Tibial artery (tissue), 4 donors: ENCODE data around the gene ADAMTSL3.

ENCODE experiments used
- DNase-seq, 2 donors: peaks; one replicate each; pipeline ENCODE4 v3.0.0-alpha.2; 2019
- H3K27ac ChIP-seq, 2 donors: fragments of 200-600 bp; sonication (generic) in 1 of 2; 1 replicate in 1 of 2; 2 replicates in 1 of 2; pipeline ENCODE4 v1.5.1; 2018 to 2019; ENCODE audit warnings: mild to moderate bottlenecking in 1 of 2
- H3K27me3 ChIP-seq, 2 donors: fragments of 200-600 bp; sonication (generic) in 1 of 2; one replicate each; pipeline versions ENCODE4 v1.5.1 to v1.6.0; 2016 to 2019
- H3K36me3 ChIP-seq, 3 donors: fragments of 200-600 bp; sonication (generic) in 2 of 3; one replicate each; pipeline ENCODE4 v1.5.1; 2016 to 2019; ENCODE audit warnings: mild to moderate bottlenecking in 2 of 3
- H3K4me1 ChIP-seq, 4 donors: fragments of 200-600 bp; sonication (generic) in 2 of 4; 1 replicate in 3 of 4; 2 replicates in 1 of 4; pipeline ENCODE4 v1.5.1; 2016 to 2019
- H3K4me3 ChIP-seq, 2 donors: fragments of 200-600 bp; sonication (generic) in 1 of 2; 1 replicate in 1 of 2; 2 replicates in 1 of 2; pipeline ENCODE4 v1.5.1; 2018 to 2019; ENCODE audit warnings: mild to moderate bottlenecking in 2 of 2
- H3K9me3 ChIP-seq, 3 donors: fragments of 200-600 bp; sonication (generic) in 1 of 3; one replicate each; pipeline ENCODE4 v1.5.1; 2016 to 2019
- intact Hi-C: fragments of 100-400 bp; cut with DNase I; formaldehyde crosslinking; loops from one replicate; pipeline ENCODE4 v1.15.0; 2023; ENCODE audit warnings: low total_unique reads
- TF ChIP-seq, protein P1 (sequence below), 2 experiments: fragments of 200-600 bp in 1 of 2; fragments of 450-650 bp in 1 of 2; IDR thresholded peaks; one replicate each; pipeline ENCODE4 v1.5.1; 2017 to 2019; ENCODE audit warnings: antibody characterized with exemption in 2 of 2, mild to moderate bottlenecking in 1 of 2, moderate library complexity in 1 of 2

The ADAMTSL3 gene

DNA sequence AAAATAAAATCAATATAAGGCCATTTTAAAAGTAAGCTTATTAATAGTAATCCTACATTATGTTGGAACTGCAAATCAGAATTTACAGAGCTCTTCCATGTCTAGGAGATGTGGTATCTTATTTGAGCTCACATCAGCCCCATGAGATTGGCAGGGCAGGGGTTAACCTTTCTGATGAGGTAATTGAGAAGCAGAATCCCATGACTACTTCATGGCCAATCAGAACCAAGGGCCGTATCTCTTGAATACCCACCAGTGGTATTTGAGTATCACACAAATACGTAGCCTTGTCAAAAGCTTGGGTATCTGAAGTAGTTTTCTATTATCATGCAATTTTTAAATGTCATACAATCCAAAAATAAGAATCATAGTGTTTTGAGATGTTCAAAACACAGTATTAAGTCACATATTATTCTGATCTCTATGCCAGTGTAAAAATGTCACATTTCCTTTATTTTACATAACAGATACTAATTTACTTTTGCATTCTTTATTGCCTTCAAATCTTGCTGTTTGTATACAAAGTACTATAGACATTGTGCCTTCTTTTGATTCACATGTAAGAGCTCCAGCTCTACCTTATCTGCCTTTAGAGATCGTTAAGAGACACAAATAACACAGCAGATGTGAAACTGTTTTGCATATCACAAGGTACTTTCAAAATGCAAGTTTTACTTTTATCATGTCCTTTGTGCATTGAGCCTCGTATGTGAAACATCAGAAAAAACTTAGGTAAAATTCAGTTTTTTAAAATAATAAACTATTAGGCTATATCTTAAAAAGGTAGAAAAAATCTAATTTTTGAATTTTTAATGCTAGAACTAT lies 329.9 kb downstream of the ADAMTSL3 start:
- Histone ChIP-seq H3K4me1 (peaks cover 0 to 1% (median 0%) of the 10 kb centered on the region in 4 donors), H3K9me3 (no peaks in the 10 kb centered on the region), H3K36me3 (peaks cover 0 to 10% (median 8%) of the 10 kb centered on the region in 3 donors), H3K27ac (peak overlapping the region; percentile 16 to 33), H3K27me3 (no peaks in the 10 kb centered on the region), H3K4me3 (no peak overlapping the region)
- DNase-seq: no peak
- intact Hi-C loops: no loop called here
- TF ChIP-seq, protein P1, sequence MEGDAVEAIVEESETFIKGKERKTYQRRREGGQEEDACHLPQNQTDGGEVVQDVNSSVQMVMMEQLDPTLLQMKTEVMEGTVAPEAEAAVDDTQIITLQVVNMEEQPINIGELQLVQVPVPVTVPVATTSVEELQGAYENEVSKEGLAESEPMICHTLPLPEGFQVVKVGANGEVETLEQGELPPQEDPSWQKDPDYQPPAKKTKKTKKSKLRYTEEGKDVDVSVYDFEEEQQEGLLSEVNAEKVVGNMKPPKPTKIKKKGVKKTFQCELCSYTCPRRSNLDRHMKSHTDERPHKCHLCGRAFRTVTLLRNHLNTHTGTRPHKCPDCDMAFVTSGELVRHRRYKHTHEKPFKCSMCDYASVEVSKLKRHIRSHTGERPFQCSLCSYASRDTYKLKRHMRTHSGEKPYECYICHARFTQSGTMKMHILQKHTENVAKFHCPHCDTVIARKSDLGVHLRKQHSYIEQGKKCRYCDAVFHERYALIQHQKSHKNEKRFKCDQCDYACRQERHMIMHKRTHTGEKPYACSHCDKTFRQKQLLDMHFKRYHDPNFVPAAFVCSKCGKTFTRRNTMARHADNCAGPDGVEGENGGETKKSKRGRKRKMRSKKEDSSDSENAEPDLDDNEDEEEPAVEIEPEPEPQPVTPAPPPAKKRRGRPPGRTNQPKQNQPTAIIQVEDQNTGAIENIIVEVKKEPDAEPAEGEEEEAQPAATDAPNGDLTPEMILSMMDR (IDR thresholded peaks at IDR 0.05): no peak

DNA sequence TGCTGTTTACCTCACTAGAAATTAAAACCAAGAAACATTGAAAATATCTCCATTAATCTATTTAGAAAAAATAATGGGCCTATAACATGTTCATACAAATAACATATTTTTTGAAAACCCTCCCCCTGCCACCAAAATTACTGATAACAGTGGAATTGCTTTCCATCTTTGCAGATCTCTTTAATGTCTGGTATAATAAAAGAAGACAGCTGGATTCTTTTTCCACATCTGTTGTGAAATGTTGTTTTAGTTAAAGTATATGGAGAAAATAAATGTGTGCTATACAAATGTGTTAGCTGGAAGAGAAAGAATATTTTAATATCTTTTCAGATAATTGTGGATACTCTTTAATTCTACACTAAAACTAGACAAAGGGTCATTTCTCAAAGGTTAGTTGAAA lies 330.7 kb downstream of the ADAMTSL3 start:
- DNase-seq: no peak
- peaks cover 0 to 10% (median 8%) of the 10 kb centered on the region in 3 donors for H3K36me3 ChIP-seq
- H3K27me3 ChIP-seq: no peaks in the 10 kb centered on the region
- peaks cover 0 to 9% (median 2%) of the 10 kb centered on the region in 4 donors for H3K4me1 ChIP-seq
- H3K4me3 ChIP-seq: no peak overlapping the region
- H3K9me3 ChIP-seq: no peaks in the 10 kb centered on the region
- TF ChIP-seq, protein P1 (IDR thresholded peaks at IDR 0.05): no peak
- H3K27ac ChIP-seq: peak overlapping the region; percentile 16 to 33
- intact Hi-C loops: no loop called here

DNA sequence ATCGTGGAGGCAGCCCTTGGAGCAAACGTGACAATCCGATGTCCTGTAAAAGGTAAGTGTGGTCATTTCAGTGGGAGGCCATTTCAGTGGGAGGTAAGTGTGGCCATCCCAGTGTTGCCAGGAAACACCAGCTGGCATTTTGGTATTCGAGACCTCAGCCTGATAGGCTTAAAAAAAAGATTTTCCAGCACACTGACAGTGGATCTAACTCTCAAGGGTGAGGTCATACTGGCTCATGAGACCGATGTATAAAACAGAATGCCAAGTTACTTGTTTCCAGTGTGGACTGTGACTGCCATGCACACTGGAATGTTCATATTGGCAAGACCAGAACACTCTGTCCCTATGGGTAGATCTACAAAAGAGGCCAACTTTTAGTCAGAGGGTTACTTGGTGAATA lies 337.2 kb downstream of the ADAMTSL3 start:
- H3K27ac ChIP-seq: peak overlapping the region; percentile 76
- H3K4me1 ChIP-seq: peaks cover 0 to 48% (median 27%) of the 10 kb centered on the region in 4 donors
- no peaks in the 10 kb centered on the region for H3K9me3 ChIP-seq
- no peak for DNase-seq
- no peaks in the 10 kb centered on the region for H3K36me3 ChIP-seq
- no peaks in the 10 kb centered on the region for H3K27me3 ChIP-seq
- intact Hi-C loops: no loop called here
- TF ChIP-seq, protein P1 (IDR thresholded peaks at IDR 0.05): no peak
- no peak overlapping the region for H3K4me3 ChIP-seq

DNA sequence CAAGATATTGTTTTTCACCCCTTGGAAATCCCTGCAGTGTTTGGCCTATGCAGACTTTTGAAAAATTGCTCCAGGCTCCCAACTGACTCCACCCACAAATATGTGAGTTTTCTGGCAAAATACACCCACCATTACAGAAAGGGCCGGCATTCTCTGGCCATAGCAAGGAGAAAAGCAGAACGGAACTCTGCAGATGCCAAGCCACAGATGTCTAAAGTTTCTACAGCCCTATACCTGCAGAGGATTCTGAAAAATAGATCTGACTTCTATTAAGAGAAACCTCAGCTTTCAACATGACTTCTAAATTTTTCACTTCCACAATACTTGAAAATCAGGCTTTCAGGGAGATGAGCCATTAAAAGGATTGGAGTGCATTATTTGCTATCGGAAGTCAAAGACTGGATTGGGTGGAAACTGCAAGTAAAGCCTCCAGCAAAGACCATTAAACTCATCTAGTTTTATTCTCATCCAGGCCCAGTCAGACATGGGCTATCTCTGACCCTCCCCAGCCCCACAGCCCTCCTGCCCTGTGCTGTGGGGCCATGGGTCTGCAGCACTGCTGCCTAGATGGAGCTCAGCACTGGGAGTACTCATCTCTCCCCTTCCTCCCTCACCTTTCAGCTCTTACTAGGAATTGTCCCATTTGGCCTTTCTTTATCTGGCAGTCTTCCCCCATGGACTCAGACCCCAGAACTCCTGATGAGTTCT lies 338.6 kb downstream of the ADAMTSL3 start:
- H3K27ac ChIP-seq: peak overlapping the region; percentile 76
- DNase-seq: no peak
- TF ChIP-seq, protein P1 (IDR thresholded peaks at IDR 0.05): no peak
- no peaks in the 10 kb centered on the region for H3K27me3 ChIP-seq
- no peaks in the 10 kb centered on the region for H3K36me3 ChIP-seq
- peaks cover 0 to 48% (median 27%) of the 10 kb centered on the region in 4 donors for H3K4me1 ChIP-seq
- intact Hi-C loops: no loop called here
- no peak overlapping the region for H3K4me3 ChIP-seq
- H3K9me3 ChIP-seq: no peaks in the 10 kb centered on the region

DNA sequence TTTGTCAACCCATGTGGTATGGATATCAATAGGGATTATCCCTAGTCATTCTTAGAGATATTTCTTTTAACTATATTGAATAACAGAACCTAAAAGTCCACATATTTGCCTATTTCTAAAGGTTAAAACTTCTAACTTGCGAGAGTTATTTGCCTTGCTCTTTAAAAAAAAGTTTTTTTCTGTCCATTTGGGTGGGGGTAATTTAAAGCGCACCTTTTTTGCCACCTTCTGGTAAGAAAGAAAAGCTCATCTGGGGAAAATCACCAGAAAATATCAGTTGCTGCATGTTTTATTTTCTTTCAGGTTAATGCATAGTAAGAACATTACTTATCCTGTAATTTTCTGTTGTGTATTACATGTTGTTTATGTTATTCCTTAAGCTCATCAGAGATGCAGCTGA lies 339.7 kb downstream of the ADAMTSL3 start:
- Histone ChIP-seq H3K4me1 (peaks cover 0 to 48% (median 27%) of the 10 kb centered on the region in 4 donors), H3K27me3 (no peaks in the 10 kb centered on the region), H3K4me3 (no peak overlapping the region), H3K36me3 (no peaks in the 10 kb centered on the region), H3K27ac (peak overlapping the region; percentile 76), H3K9me3 (no peaks in the 10 kb centered on the region)
- intact Hi-C loops: no loop called here
- TF ChIP-seq, protein P1 (IDR thresholded peaks at IDR 0.05): no peak
- DNase-seq: no peak
